HG03354 (cell line): ENCODE results near the gene EEF1A1.
"Not testable (repeated sequence)": the region's sequence is repeated elsewhere in the genome, so short reads cannot be mapped to it uniquely, and the experiment has no call there.

Experiments used
- ATAC-seq: cut with Tn5 transposase; IDR thresholded peaks from one replicate; pipeline ENCODE4 v1.9.1; 2021; ENCODE audit warnings: mild to moderate bottlenecking; ENCODE audit not compliant: unreplicated experiment, poor library complexity, severe bottlenecking

The EEF1A1 gene

DNA sequence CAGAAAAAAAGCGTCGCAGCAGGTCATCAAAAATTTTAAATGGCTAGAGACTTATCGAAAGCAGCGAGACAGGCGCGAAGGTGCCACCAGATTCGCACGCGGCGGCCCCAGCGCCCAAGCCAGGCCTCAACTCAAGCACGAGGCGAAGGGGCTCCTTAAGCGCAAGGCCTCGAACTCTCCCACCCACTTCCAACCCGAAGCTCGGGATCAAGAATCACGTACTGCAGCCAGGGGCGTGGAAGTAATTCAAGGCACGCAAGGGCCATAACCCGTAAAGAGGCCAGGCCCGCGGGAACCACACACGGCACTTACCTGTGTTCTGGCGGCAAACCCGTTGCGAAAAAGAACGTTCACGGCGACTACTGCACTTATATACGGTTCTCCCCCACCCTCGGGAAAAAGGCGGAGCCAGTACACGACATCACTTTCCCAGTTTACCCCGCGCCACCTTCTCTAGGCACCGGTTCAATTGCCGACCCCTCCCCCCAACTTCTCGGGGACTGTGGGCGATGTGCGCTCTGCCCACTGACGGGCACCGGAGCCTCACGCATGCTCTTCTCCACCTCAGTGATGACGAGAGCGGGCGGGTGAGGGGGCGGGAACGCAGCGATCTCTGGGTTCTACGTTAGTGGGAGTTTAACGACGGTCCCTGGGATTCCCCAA, at the start of gene EEF1A1:
TSS of gene EEF1A1 (minus strand) at position 345 of the 663 bp plus-strand sequence. CDS start 1,006 bp downstream, outside the sequence.
- ATAC-seq = peak; percentile 76

DNA sequence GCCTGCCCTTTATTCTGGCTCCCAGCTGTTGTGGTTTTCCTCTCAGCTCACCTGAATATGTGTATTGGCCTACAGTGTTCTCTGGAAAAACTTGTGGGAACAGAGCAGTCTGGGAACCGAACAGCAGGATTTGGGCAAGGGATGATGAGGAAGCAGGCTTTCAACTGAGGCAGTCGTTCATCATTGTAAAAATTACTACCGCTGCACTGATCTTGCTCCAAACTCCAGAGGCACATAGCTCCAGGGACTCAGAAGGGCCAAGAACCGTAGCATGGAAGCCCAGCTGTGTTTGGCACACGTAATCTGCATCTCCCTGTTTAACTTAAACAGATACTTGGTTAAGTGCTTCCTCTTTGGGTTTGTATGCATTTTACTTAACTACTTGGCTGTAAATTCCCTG, 48.3 kb upstream of the EEF1A1 start:
- ATAC-seq = no peak

DNA sequence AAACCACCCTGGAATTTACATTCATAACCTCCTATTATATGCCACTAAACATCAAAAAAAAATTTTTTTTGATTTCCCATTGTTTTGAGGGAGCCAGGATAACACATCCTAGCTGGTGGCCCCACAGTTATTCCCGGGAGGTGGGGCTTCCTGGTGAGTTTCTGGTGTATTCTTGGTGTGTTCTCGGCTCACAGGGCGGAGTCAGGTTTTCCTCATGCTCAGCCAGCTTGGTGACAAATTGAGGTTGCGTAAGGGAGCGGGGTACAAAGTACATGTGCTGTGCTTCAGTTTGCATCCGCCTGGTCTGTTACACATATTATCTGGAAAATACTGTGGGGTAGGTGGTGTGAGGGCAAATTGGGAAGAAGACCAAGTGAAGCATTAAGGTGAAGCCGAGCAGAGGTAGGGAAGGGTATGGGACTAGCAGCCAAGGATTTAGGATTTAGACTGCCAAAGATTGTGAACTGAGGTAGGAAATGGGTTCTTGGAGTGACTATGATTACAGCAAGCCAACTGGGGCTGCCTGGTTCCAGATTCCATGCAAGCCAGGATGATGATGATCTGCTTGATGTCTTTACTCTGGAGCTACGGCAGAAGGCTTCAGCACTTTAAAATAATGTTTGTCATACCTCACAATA, 46.2 kb upstream of the EEF1A1 start:
- ATAC-seq = no peak

DNA sequence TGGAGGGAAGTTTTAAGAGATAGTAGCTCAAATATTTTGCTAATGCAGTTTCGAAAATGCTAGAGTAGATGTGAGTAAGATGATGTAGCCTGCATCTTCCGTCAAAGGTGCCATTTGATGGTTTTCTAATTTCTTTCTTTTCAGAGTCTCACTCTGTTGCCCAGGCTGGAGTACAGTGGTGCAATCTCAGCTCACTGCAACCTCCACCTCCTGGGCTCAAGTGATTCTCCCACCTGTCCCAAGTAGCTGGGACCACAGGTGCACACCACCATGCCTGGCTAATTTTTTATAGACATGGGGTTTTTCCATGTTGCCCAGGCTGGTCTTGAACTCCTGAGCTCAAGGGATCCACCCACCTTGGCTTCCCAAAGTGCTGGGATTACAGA, 45.6 kb upstream of the EEF1A1 start:
- not testable (repeated sequence) for ATAC-seq

DNA sequence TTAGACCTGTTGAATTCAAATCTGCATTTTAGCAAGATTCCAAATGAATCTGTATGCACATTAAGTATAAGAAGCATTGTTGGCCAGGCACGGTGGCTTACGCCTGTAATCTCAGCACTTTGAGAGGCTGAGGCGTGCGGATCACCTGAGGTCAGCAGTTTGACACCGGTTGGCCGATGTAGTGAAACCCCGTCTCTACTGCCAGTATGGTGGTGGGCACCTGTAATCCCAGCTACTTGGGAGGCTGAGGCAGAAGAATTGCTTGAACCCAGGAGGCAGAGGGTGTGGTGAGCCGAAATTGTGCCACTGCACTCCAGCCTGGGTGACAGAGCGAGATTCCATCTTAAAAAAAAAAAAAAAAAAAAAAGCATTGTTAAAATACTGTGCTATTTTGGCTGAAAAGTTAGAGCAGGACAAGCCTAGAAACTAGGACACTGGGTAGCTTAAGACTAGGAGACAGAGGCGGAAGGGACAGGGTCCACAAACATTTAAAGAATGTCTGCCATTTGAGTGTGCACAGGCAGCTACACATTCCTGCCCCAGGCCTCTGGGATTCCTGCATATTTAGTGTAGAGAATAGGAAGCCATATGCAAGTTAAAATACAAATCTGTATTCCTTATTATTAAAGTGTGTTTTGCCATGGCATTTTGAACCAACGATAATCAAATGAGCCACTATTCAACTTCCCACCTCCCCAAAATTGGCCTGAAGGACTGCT, 45.1 kb upstream of the EEF1A1 start:
- ATAC-seq = no peak

DNA sequence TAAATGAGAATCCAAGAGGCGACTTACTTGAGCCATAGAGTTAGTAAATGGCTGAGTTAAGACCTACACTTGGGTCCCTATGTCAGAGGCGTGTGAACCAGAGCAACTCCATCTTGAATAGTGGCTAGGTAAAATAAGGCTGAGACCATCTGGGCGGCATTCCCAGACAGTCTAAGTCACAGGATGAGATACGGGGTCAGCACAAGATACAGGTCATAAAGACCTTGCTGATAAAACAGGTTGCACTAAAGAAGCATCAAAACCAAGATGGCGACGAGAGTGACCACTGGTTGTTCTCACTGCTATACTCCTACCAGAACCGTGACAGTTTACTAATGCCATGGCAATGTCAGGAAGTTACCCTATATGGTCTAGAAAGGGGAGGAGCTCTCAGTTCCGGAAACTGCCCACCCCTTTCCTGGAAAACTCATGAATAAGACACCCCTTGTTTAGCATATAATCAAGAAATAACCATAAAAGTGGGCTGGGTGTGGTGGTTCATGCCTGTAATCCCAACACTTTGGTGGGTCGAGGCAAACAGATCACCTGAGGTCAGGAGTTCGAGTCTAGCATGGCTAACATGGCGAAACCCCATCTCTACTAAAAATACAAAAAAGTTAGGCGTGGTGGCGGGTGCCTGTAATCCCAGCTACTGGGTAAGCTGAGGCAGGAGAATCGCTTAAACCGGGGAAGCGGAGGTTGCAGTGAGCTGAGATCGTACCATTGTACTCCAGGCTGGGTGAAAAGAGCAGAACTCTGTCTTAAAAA, 43.9 kb upstream of the EEF1A1 start:
- no peak for ATAC-seq

DNA sequence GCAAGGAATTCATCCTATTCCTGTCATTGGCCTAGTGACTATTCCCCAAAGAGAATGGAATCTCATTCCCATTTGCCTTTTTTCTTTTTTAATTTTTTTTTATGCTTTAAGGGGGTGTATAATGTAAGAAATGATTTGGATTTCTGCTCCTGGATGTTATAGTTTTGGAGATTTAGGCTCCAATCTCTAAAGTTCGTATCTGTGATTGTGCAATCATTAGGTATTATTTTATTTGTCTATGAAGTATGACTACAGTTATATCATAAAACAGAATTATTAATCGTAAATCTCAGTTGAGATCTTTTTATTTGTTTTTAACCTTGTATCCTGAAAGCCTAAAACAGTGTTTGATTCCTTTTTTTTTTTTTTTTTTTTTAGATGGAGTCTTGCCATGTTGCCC, 41.7 kb upstream of the EEF1A1 start:
- ATAC-seq = no peak

DNA sequence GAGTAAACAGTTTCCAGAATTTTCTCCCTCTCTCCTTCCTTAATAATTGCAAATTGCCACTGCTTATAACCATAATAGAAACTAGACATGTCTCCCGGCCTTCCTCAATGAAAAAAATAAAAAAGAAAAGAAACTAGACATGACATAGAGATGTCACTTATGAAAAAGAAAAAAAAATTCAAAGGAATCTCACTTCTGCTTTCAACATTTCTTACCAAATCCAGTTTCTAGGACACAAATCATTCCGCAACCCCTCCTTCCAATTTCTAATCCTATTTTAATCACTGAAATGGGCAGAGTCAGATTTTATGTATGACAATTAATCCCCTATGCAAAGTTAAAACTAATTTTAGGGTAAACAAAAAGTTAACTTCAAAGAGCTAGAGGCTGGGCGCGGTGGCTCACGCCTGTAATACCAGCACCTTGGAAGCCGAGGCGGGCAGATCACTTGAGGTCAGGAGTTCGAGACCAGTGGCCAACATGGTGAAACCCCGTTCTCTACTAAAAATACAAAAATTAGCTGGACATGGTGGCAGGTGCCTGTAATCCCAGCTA, 40.1 kb upstream of the EEF1A1 start:
- ATAC-seq = no peak

DNA sequence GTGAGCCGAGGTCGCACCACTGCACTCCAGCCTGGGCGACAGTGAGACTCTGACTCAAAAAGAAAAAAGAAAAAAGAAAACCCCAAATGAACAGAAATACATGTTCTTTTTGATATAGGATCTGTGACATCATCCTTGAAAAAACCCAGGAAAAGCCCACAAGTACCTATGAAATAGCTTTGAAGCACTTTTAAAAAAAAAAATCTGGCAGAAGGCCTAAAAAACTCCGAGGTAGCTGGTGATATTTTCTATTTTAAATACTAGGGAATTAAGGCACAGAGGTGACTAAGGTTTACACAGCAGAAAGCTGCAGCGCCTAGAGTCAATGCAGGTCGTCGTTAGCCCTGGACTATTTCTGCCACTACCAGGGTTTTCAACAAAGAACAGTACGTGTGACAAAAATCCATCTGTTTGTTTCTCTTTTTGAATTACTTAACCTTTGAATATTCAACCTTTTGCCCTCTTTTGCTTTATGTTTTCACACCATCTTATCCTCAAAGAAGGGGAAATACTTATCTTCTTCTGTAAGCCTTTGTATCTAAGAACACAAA, 39.4 kb upstream of the EEF1A1 start:
- no peak for ATAC-seq

DNA sequence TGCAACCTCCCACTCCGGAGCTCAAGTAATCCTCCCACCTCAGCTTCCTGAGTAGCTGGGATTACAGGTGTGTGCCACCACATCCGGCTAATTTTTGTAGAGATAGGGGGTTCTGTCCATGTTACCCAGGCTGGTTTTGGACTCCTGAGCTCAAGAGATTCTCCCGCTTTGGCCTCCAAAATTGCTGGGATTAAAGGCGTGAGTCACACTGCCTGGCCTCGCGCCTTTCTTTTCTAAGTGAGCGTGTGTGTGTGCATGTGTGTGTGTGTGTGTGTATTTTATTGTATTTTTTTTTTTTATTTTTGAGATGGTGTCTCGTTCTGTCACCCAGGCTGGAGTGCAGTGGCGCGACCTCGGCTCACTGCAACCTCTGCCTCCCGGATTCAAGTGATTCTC, 38.6 kb upstream of the EEF1A1 start:
- not testable (repeated sequence) for ATAC-seq

DNA sequence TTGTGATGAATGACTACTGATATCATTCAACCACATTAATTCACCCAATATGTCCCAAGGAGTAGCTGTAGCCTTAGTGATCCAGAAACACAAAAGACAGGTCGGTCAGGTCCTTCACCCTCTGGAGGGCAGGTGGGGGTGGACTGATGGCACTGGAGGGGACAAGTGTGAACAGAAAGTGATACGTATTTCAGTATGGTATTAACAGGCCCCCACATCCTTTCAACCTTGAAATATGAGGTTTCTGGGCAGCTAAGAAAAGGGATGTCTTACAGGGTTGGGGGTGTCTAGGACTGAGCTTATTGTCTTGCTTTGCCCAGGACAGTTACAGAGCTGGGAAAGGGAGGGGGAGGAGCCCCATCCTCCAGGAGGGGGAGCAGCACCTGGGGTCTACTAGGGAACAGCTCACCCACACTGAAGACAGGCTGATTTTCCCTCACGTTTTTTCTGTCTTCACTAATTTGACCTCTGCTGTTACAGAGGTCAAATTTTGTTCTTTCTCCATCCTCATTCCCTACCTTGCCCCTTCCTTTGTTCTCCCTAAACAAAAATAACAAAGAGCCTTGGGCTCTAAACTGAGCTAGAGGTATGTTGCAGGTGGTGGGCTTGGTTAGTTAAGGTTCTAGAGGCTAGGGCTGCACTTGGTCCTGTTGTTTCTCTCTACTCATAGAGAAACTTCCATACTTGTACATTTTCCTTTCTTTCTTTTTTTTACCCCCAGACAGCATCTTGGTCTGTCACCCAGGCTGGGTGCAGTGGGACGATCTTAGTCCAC, 38.0 kb upstream of the EEF1A1 start:
- ATAC-seq = peak; percentile 57

DNA sequence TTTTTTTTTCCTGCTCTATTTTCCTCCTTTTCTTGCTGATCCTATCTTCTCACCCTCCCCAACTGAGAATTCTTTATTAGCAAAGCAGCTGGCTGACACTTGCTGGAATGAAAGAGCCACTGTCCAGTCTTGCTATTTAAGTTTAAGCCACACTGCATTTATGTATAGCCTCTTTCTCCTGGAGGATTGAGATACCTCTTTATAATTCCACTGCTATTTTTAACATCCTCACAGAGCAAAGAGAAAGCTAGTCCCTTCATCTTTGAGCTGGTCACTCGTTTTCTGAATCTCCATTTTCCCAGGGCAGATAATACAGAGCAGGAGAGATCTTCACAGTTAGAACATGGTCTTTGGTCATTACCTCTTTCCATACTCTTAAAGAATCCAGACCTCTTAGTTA, 36.0 kb upstream of the EEF1A1 start:
- ATAC-seq = no peak

DNA sequence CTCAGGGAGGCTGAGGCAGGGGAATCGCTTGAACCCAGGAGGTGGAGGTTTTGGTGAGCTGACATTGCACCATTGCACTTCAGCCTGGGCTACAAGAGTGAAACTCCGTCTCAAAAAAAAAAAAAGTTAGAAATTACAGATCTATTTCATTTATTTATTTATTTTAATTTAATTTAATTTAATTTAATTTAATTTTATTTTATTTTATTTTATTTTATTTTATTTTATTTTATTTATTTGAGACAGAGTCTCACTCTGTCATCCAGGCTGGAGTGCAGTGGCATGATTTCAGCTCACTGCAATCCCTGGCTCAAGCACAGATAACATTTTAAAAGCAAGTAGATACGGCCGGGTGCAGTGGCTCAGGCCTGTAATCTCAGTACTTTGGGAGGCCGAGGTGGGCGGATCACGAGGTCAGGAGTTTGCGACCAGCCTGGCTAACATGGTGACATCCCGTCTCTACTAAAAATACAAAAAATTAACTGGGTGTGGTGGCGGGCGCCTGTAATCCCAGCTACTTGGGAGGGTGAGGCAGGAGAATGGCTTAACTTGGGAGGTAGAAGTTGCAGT, 34.6 kb upstream of the EEF1A1 start:
- ATAC-seq = not testable (repeated sequence)

DNA sequence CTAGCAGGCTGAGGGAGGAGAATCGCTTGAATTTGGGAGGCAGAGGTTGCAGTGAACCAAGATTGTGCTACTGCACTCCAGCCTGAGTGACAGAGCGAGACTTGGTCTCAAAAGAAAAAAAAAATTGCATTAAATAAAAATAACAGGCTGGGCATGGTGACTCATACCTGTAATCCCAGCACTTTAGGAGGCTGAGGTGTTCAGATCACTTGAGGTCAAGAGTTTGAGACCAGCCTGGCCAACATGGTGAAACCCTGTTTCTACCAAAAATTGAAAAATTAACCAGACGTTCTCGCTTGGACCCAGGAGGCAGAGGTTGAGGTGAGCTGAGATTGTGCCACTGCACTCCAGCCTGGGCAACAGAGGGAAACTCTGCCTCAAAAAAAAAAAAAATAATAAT, 30.3 kb upstream of the EEF1A1 start:
- ATAC-seq = not testable (repeated sequence)

DNA sequence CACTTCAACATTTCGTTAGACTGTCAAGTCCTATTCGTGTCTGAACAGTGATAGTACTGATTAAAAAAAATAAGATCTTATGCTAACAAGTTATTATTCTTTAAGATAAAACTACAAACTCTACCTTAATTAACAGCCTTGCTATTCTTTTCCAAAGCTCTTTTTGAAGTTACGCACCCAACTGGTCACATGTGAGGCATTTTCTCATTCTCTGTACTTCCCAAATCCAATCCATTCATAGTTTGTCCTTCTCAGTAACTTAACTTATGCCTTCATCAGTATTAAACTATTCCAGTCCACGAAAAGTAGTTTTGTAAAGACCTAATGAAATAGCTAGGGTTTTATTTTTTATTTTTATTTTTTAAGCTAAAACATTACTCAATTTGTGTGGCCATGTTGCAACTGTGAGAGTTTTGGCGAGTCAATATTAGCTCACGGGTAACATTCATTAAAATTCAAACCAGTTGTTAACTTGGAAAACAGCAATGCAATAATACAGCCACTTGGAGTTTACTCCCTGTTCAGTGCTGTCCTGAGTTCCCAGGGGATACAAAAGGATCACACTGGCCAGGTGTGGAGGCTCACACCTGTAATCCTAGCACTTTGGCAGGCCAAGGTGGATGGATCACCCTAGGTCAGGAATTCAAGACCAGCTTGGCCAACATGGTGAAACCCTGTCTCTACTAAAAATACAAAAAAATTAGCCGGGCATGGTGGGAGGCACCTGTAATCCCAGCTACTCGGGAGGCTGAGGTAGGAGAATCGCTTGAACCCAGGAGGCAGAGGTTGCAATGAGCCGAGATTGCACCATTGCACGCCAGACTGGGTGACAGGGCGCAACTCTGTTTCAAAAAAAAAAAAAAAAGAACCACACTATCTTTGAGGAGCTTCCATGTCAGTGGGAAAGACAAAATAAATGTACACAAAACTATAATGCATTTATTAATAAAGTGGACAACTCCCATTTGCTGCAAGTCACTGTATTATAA, 27.9 kb upstream of the EEF1A1 start:
- no peak for ATAC-seq

DNA sequence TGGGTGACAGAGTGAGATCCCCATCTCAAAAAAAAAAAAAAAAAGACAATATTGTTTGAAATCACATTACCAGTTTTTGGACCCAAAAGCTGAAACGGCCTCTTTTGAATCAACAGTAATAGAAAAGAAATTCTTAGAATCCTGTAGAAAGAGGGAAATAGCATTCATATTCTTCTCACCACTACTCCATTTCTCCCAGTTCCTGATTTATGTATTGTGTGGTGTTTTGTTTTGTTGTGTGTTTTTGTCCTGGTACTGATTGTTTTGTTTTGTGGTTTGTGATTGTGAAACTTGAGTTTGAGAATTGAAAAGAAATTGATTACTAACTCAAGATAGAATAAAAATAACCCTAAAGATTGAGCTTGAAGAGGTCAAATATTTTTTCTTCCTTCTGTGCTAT, 26.2 kb upstream of the EEF1A1 start:
- ATAC-seq = no peak

DNA sequence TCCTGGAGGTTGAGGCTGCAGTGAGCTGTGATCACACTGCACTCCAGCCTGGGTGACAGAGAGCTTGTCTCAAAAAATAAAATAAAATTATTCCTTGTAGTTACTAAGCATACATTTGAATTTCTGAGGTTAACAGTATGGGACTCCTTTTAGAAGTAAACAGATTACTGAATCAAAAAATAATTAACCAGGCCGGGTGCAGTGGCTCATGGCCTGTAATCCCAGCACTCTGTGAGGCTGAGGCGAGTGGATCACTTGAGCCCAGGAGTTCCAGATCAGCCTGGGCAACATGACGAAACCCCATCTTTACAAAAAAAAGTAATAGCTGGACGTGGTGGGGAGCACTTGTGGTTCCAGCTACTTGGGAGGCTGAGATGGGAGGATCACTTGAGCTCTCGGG, 22.1 kb upstream of the EEF1A1 start:
- no peak for ATAC-seq

DNA sequence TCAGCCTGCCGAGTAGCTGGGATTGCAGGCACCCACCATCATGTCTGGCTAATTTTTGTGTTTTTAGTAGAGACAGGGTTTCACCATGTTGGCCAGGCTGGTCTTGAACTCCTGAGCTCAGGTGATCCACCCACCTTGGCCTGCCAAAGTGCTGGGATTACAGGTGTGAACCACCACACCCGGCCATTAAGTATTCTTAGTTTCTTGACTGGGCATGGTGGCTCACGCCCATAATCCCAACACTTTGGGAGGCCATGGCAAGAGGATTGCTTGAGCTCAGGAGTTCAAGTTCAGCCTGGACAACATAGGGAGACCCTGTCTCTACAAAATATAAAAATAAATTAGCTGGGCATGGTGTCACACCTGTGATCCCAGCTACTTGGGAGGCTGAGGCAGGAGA, 21.6 kb upstream of the EEF1A1 start:
- ATAC-seq = not testable (repeated sequence)
